AG08396 (cell line): ENCODE data around the gene CRISPLD2.
"Not testable (repeated sequence)": the region's sequence is repeated elsewhere in the genome, so short reads cannot be mapped to it uniquely, and the experiment has no call there.

Experiments used
- DNase-seq: peaks from one replicate; pipeline ENCODE4 v3.0.0; 2012; ENCODE audit warnings: low spot score, mixed read lengths

CRISPLD2 gene

GRCh38 chr16:84860383-84860782, 40.6 kb downstream of the CRISPLD2 start:
- DNase-seq, result no peak

GRCh38 chr16:84861671-84862070, 41.9 kb downstream of the CRISPLD2 start:
- no peak for DNase-seq

GRCh38 chr16:84862804-84863480, 43.2 kb downstream of the CRISPLD2 start:
- DNase-seq, result no peak

- no peak for DNase-seq
Observed at GRCh38 chr16:84863481-84863814, 43.7 kb downstream of the CRISPLD2 start.

GRCh38 chr16:84864326-84864955, 44.7 kb downstream of the CRISPLD2 start:
- no peak for DNase-seq

GRCh38 chr16:84867696-84868095, 47.9 kb downstream of the CRISPLD2 start:
- no peak for DNase-seq

- DNase-seq, result no peak
Observed at GRCh38 chr16:84868328-84868727, 48.5 kb downstream of the CRISPLD2 start.

GRCh38 chr16:84868829-84869472, 49.2 kb downstream of the CRISPLD2 start:
- DNase-seq, result no peak

GRCh38 chr16:84869473-84869845, 49.7 kb downstream of the CRISPLD2 start:
- DNase-seq, result no peak

GRCh38 chr16:84872971-84873370, 53.2 kb downstream of the CRISPLD2 start:
- not testable (repeated sequence) for DNase-seq

- DNase-seq, result no peak
Observed at GRCh38 chr16:84874004-84874435, 54.2 kb downstream of the CRISPLD2 start.

GRCh38 chr16:84874553-84874952, 54.8 kb downstream of the CRISPLD2 start:
- DNase-seq, result no peak

GRCh38 chr16:84874983-84875382, 55.2 kb downstream of the CRISPLD2 start:
- DNase-seq, result no peak

- DNase-seq, result no peak
Observed at GRCh38 chr16:84875846-84876245, 56.1 kb downstream of the CRISPLD2 start.

- no peak for DNase-seq
Observed at GRCh38 chr16:84876873-84877606, 57.3 kb downstream of the CRISPLD2 start.

GRCh38 chr16:84878770-84879169, 59.0 kb downstream of the CRISPLD2 start:
- DNase-seq, result no peak

- no peak for DNase-seq
Observed at GRCh38 chr16:84879569-84880487, 60.0 kb downstream of the CRISPLD2 start.

GRCh38 chr16:84881702-84882521, 62.1 kb downstream of the CRISPLD2 start:
- peak; percentile 88 for DNase-seq

- no peak for DNase-seq
Observed at GRCh38 chr16:84883301-84883700, 63.5 kb downstream of the CRISPLD2 start.

GRCh38 chr16:84884246-84884595, 64.4 kb downstream of the CRISPLD2 start:
- no peak for DNase-seq
